ENCODE measurements around the gene DAPK1.

DNA sequence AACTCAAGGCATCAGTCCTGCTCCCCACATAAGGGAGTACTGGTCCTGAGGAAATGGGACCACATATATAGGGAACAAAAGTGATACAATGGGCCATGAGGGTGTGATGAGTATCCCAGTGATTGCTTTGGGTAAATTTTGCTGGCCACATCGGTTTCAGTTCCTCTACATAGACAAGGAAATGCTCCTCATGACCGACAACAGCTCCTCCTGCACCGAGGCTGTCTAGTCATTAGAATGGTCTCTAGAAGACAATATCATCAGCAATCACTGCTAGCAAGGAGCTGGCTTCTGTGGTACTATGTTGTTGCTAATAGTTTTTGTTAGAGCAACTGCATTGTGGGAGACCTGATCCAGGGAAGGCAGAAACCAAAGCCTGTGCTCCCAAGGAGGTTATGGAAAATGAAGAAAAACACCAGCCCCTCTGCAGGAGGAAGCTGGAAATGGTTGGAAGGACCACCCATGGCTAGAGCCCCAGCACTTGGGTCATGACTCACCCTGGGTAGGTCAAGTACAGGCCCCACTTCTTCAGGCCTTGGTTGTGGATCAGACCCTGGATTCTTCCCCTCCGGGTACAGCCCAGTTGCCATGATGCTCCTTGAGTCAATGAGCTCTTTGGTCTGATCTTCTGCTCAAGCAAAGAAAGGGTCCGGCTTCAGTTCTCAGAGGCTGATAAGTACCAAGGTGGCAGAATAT, 224.9 kb downstream of the DAPK1 start:
- no peak for TF ChIP-seq EZH2 (IDR thresholded peaks at IDR 0.05; ENCODE audit: insufficient read depth, low read length)
- no peak for TF ChIP-seq CTCF (IDR thresholded peaks at IDR 0.05; ENCODE audit: insufficient read depth, low read depth, low read length)
